HEK293 (cell line): ENCODE data around the gene PTPRN.

Source experiments
- CTCF ChIA-PET: fragments of 350-600 bp; formaldehyde crosslinking; extraction: SDS; loops from one replicate; lab custom pipeline; 2021; ENCODE audit warnings: antibody characterized with exemption; lab: Yijun Ruan, JAX
- POLR2A ChIA-PET: fragments of 300-600 bp; formaldehyde crosslinking; extraction: SDS; loops from one replicate; lab custom pipeline; 2020; ENCODE audit warnings: antibody characterized with exemption, inconsistent platforms; lab: Yijun Ruan, JAX
- H3K27ac ChIP-seq: fragments of 200-500 bp; sonication (Bioruptor generic); 2 replicates; pipeline ENCODE4 v1.5.1; 2014; ENCODE audit warnings: low read depth, low read length, control low read depth, inconsistent platforms; ENCODE audit errors: extremely low read depth
- H3K36me3 ChIP-seq, 2 experiments: fragments of 200-500 bp in 1 of 2; sonication (Bioruptor generic) in 1 of 2; 1 replicate in 1 of 2; 2 replicates in 1 of 2; pipeline ENCODE4 v1.5.1; 2014 to 2017; ENCODE audit warnings: inconsistent platforms in 2 of 2, low read length in 2 of 2; ENCODE audit not compliant: control insufficient read depth in 2 of 2, insufficient read depth in 1 of 2
- H3K4me1 ChIP-seq: fragments of 200-500 bp; sonication (Bioruptor generic); 2 replicates; pipeline ENCODE4 v1.5.1; 2014; ENCODE audit warnings: mild to moderate bottlenecking, low read length, inconsistent platforms; ENCODE audit not compliant: control insufficient read depth, insufficient read depth
- H3K4me3 ChIP-seq: 2 replicates; pipeline ENCODE4 v1.5.1; 2011; ENCODE audit warnings: low read depth, mild to moderate bottlenecking, control low read depth, low read length, moderate library complexity
- H3K9me3 ChIP-seq: fragments of 200-500 bp; sonication (Bioruptor generic); 2 replicates; pipeline ENCODE4 v1.5.1; 2014; ENCODE audit warnings: low read depth, low read length, inconsistent platforms; ENCODE audit not compliant: control insufficient read depth, insufficient read depth
- IKZF3 ChIP-seq: fragments of 450-650 bp; IDR thresholded peaks from 2 replicates; pipeline ENCODE4 v1.5.0; 2018; ENCODE audit warnings: missing biosample characterization, mild to moderate bottlenecking, missing genetic modification characterization, moderate library complexity
- MYNN ChIP-seq: fragments of 450-650 bp; formaldehyde crosslinking; IDR thresholded peaks from 2 replicates; pipeline ENCODE4 v1.5.1; 2016; ENCODE audit warnings: missing biosample characterization, missing genetic modification characterization, borderline replicate concordance
- MZF1 ChIP-seq: fragments of 450-650 bp; formaldehyde crosslinking; IDR thresholded peaks from 2 replicates; pipeline ENCODE4 v1.5.1; 2017; ENCODE audit warnings: missing biosample characterization, missing genetic modification characterization, borderline replicate concordance
- ZBTB17 ChIP-seq: fragments of 450-650 bp; formaldehyde crosslinking; IDR thresholded peaks from 2 replicates; pipeline ENCODE4 v1.5.1; 2016; ENCODE audit warnings: missing biosample characterization, missing genetic modification characterization
- ZBTB20 ChIP-seq: fragments of 450-650 bp; formaldehyde crosslinking; IDR thresholded peaks from 2 replicates; pipeline ENCODE4 v1.5.1; 2016; ENCODE audit warnings: missing biosample characterization, missing genetic modification characterization
- ZNF138 ChIP-seq: fragments of 450-650 bp; formaldehyde crosslinking; IDR thresholded peaks from 2 replicates; pipeline ENCODE4 v1.5.1; 2016; ENCODE audit warnings: missing biosample characterization, missing genetic modification characterization, borderline replicate concordance
- ZNF146 ChIP-seq: fragments of 450-650 bp; formaldehyde crosslinking; IDR thresholded peaks from 2 replicates; pipeline ENCODE4 v1.5.1; 2016; ENCODE audit warnings: missing biosample characterization, missing genetic modification characterization
- ZNF19 ChIP-seq: fragments of 450-650 bp; formaldehyde crosslinking; IDR thresholded peaks from 2 replicates; pipeline ENCODE4; 2016; ENCODE audit warnings: missing biosample characterization, missing genetic modification characterization, low read depth
- ZNF223 ChIP-seq: fragments of 450-650 bp; formaldehyde crosslinking; IDR thresholded peaks from 2 replicates; pipeline ENCODE4 v1.5.1; 2016; ENCODE audit warnings: missing biosample characterization, missing genetic modification characterization
- ZNF426 ChIP-seq: fragments of 450-650 bp; formaldehyde crosslinking; IDR thresholded peaks from 2 replicates; pipeline ENCODE4 v1.5.1; 2017; ENCODE audit warnings: missing biosample characterization, missing genetic modification characterization, mild to moderate bottlenecking, inconsistent platforms, moderate library complexity
- ZNF433 ChIP-seq: fragments of 450-650 bp; formaldehyde crosslinking; IDR thresholded peaks from 2 replicates; pipeline ENCODE4 v1.5.1; 2016; ENCODE audit warnings: missing biosample characterization, missing genetic modification characterization, low read depth
- ZNF501 ChIP-seq: fragments of 450-650 bp; formaldehyde crosslinking; IDR thresholded peaks from 2 replicates; pipeline ENCODE4 v1.5.1; 2016; ENCODE audit warnings: missing biosample characterization, missing genetic modification characterization
- ZNF585B ChIP-seq: fragments of 450-650 bp; formaldehyde crosslinking; IDR thresholded peaks from 2 replicates; pipeline ENCODE4 v1.5.1; 2016; ENCODE audit warnings: missing biosample characterization, missing genetic modification characterization
- ZNF670 ChIP-seq: fragments of 450-650 bp; formaldehyde crosslinking; IDR thresholded peaks from 2 replicates; pipeline ENCODE4 v1.5.1; 2016; ENCODE audit warnings: missing biosample characterization, missing genetic modification characterization, low read depth
- TF ChIP-seq, protein P1 (sequence below): fragments of 450-650 bp; formaldehyde crosslinking; IDR thresholded peaks from 2 replicates; pipeline ENCODE4 v1.5.1; 2017; ENCODE audit warnings: missing biosample characterization, mild to moderate bottlenecking, missing genetic modification characterization, moderate library complexity
- TF ChIP-seq, protein P2 (sequence below): fragments of 450-650 bp; formaldehyde crosslinking; IDR thresholded peaks from 2 replicates; pipeline ENCODE4 v1.5.1; 2016; ENCODE audit warnings: missing biosample characterization, missing genetic modification characterization, borderline replicate concordance
- TF ChIP-seq, protein P3 (sequence below): fragments of 450-650 bp; formaldehyde crosslinking; IDR thresholded peaks from 2 replicates; pipeline ENCODE4 v1.5.1; 2016; ENCODE audit warnings: missing biosample characterization, missing genetic modification characterization

PTPRN gene

DNA sequence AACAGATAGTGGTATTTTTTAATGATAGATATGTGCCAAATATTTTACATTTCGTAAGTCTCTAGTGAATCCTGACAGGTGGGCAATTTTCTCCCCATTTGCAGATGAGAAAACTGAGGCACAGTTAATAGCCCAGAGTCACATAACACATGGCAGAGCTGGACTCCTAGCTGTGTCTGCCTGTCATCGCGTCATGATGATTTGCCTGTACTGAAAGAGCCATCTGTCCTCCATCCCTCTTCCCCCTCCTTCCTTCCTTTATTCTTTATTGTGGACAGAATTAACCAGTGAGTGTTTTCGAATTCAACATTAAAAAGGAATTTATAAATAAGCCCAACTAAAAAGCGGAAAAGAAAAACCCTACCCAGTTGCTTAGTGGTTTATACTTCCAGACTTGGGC, 26.8 kb downstream of the PTPRN start:
- H3K4me1 ChIP-seq, result peaks cover 6% of the 10 kb centered on the region
- TF ChIP-seq ZNF501 (tag by site-specific recombination) (no peak), ZNF426 (tag by site-specific recombination) (no peak), ZBTB17 (no peak), ZNF433 (tag by site-specific recombination) (no peak), MZF1 (no peak), ZNF19 (tag by site-specific recombination) (no peak), ZBTB20 (no peak), MYNN (tag by site-specific recombination) (no peak), ZNF585B (tag by site-specific recombination) (no peak), ZNF138 (tag by site-specific recombination) (no peak), IKZF3 (tag by site-specific recombination) (no peak)
- TF ChIP-seq, protein P1, sequence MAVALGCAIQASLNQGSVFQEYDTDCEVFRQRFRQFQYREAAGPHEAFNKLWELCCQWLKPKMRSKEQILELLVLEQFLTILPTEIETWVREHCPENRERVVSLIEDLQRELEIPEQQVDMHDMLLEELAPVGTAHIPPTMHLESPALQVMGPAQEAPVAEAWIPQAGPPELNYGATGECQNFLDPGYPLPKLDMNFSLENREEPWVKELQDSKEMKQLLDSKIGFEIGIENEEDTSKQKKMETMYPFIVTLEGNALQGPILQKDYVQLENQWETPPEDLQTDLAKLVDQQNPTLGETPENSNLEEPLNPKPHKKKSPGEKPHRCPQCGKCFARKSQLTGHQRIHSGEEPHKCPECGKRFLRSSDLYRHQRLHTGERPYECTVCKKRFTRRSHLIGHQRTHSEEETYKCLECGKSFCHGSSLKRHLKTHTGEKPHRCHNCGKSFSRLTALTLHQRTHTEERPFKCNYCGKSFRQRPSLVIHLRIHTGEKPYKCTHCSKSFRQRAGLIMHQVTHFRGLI (tag by site-specific recombination), result no peak
- TF ChIP-seq, protein P2, sequence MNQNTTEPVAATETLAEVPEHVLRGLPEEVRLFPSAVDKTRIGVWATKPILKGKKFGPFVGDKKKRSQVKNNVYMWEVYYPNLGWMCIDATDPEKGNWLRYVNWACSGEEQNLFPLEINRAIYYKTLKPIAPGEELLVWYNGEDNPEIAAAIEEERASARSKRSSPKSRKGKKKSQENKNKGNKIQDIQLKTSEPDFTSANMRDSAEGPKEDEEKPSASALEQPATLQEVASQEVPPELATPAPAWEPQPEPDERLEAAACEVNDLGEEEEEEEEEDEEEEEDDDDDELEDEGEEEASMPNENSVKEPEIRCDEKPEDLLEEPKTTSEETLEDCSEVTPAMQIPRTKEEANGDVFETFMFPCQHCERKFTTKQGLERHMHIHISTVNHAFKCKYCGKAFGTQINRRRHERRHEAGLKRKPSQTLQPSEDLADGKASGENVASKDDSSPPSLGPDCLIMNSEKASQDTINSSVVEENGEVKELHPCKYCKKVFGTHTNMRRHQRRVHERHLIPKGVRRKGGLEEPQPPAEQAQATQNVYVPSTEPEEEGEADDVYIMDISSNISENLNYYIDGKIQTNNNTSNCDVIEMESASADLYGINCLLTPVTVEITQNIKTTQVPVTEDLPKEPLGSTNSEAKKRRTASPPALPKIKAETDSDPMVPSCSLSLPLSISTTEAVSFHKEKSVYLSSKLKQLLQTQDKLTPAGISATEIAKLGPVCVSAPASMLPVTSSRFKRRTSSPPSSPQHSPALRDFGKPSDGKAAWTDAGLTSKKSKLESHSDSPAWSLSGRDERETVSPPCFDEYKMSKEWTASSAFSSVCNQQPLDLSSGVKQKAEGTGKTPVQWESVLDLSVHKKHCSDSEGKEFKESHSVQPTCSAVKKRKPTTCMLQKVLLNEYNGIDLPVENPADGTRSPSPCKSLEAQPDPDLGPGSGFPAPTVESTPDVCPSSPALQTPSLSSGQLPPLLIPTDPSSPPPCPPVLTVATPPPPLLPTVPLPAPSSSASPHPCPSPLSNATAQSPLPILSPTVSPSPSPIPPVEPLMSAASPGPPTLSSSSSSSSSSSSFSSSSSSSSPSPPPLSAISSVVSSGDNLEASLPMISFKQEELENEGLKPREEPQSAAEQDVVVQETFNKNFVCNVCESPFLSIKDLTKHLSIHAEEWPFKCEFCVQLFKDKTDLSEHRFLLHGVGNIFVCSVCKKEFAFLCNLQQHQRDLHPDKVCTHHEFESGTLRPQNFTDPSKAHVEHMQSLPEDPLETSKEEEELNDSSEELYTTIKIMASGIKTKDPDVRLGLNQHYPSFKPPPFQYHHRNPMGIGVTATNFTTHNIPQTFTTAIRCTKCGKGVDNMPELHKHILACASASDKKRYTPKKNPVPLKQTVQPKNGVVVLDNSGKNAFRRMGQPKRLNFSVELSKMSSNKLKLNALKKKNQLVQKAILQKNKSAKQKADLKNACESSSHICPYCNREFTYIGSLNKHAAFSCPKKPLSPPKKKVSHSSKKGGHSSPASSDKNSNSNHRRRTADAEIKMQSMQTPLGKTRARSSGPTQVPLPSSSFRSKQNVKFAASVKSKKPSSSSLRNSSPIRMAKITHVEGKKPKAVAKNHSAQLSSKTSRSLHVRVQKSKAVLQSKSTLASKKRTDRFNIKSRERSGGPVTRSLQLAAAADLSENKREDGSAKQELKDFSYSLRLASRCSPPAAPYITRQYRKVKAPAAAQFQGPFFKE, result no peak
- TF ChIP-seq, all 188 proteins: peak for 0
- POLR2A ChIA-PET, result no interaction called here
- no peak overlapping the region for H3K27ac ChIP-seq
- no peaks in the 10 kb centered on the region for H3K9me3 ChIP-seq
- H3K36me3 ChIP-seq, result peaks cover 0 to 64% of the 10 kb centered on the region in 2 experiments; a peak in 1 of 3 replicates
- CTCF ChIA-PET, result interaction anchor here (1.0 to 15.0 kb wide), 2 partner anchors 14 to 123 kb away, joined by 4 to 297 read pairs; no protein-coding TSS in a partner anchor
- no peak overlapping the region for H3K4me3 ChIP-seq

DNA sequence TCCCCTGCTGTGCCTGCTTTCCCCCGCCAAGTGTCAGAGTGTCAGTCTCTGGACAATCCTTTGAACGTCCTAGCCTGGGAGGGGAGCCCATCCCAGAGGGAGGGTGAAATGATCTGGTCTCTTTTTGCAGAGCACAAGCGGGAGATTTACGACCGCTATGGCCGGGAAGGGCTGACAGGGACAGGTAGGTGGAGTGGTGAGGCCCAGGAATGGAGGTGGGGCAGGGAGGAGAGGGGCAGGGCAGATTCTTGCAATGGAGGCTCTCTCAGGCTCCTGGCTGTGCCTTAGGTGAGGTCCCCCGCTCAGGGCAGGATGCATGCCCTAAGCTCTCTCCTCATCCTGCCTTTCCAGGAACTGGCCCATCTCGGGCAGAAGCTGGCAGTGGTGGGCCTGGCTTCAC, 27.6 kb downstream of the PTPRN start:
- Histone ChIP-seq H3K4me3 (no peak overlapping the region), H3K27ac (no peak overlapping the region), H3K9me3 (no peaks in the 10 kb centered on the region), H3K4me1 (peaks cover 6% of the 10 kb centered on the region)
- CTCF ChIA-PET, result interaction anchor here (0.7 to 15.0 kb wide), 3 partner anchors 15 to 159 kb away, joined by 4 to 297 read pairs (median 6); no protein-coding TSS in a partner anchor
- TF ChIP-seq ZNF223 (tag by site-specific recombination), result no peak
- TF ChIP-seq, protein P3, sequence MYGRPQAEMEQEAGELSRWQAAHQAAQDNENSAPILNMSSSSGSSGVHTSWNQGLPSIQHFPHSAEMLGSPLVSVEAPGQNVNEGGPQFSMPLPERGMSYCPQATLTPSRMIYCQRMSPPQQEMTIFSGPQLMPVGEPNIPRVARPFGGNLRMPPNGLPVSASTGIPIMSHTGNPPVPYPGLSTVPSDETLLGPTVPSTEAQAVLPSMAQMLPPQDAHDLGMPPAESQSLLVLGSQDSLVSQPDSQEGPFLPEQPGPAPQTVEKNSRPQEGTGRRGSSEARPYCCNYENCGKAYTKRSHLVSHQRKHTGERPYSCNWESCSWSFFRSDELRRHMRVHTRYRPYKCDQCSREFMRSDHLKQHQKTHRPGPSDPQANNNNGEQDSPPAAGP (tag by site-specific recombination), result peak; percentile 43; the same call in 1 of the 2 replicates
- no peak for TF ChIP-seq ZNF670 (tag by site-specific recombination)
- no peak for TF ChIP-seq ZNF146 (tag by site-specific recombination)
- TF ChIP-seq, all 188 proteins: peak for 1
- POLR2A ChIA-PET, result interaction anchor here (1.3 kb wide), 1 partner anchor 13 kb away, joined by 4 read pairs; no protein-coding TSS in a partner anchor
- H3K36me3 ChIP-seq, result peaks cover 0 to 60% of the 10 kb centered on the region in 2 experiments; a peak in 1 of 3 replicates
